Stomach smooth muscle (tissue), 2 donors: ENCODE results near the gene ZNF236.

Source experiments
- H3K27ac ChIP-seq: one replicate; pipeline ENCODE4 v1.7.0; 2013; ENCODE audit warnings: mild to moderate bottlenecking, low read length, inconsistent platforms
- H3K27me3 ChIP-seq, 2 donors: one replicate each; pipeline ENCODE4 v1.7.0; 2013; ENCODE audit warnings: low read length in 2 of 2; ENCODE audit not compliant: insufficient read depth in 2 of 2, control insufficient read depth in 1 of 2
- H3K36me3 ChIP-seq, 2 donors: one replicate each; pipeline ENCODE4 v1.7.0; 2013; ENCODE audit warnings: low read length in 2 of 2; ENCODE audit not compliant: control insufficient read depth in 2 of 2, insufficient read depth in 2 of 2
- H3K4me1 ChIP-seq: one replicate; pipeline ENCODE4 v1.7.0; 2013; ENCODE audit warnings: low read length; ENCODE audit not compliant: control insufficient read depth, insufficient read depth
- H3K4me3 ChIP-seq, 2 donors: one replicate each; pipeline ENCODE4 v1.7.0; 2013; ENCODE audit warnings: low read length in 2 of 2
- H3K9ac ChIP-seq, 2 donors: one replicate each; pipeline ENCODE4 v1.7.0; 2013; ENCODE audit warnings: low read length in 2 of 2, mild to moderate bottlenecking in 1 of 2
- H3K9me3 ChIP-seq, 2 donors: one replicate each; pipeline ENCODE4 v1.7.0; 2013; ENCODE audit warnings: low read length in 2 of 2; ENCODE audit not compliant: control insufficient read depth in 2 of 2
- donor health status: healthy.
- donor health status: Pancreatic carcinoma.

ZNF236 gene

DNA sequence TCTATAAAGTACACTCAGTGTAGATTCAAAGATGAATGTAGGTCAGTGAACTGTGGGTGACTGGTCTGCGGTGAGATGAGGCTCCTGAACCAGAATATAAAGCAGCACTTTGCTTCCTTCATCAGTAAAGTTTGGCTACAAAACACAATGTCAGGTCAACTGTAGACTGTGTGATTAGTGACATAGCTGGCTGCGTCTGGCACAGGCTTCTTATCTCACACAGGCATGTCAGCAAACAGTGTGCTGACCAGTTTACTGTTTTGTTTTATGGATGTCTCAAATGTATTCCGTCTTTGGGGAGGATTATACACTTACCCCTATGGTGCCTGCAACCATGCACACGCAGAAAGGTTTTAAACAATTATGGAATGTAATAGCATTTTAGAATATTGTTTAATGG, 87.1 kb downstream of the ZNF236 start:
- H3K4me1 ChIP-seq: no peaks in the 10 kb centered on the region
- H3K36me3 ChIP-seq: peaks cover 31 to 51% of the 10 kb centered on the region in 2 donors
- no peak overlapping the region for H3K4me3 ChIP-seq
- H3K9ac ChIP-seq: no peak overlapping the region
- H3K9me3 ChIP-seq: no peaks in the 10 kb centered on the region
- H3K27me3 ChIP-seq: no peaks in the 10 kb centered on the region
- no peak overlapping the region for H3K27ac ChIP-seq

DNA sequence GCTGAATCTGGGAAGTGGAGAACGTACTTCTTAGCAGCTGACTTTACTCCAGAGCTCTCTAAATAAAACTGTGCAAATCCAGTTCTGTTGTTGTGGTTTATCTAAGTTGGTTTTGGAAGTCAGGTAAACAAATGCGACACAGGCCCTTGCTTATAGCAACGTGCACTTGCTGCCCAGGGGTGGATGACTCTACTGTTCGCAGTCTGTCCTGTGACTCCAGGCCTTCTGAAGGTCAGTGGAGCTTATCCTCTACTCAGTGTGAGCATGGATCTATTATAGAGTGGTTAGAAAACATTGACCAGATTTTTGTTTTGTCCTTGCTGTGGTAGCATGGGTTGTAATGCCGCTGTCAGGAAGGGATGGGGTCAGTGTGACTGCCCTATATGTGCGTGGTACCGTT, 89.1 kb downstream of the ZNF236 start:
- Histone ChIP-seq H3K27ac (no peak overlapping the region), H3K4me3 (no peak overlapping the region), H3K4me1 (no peaks in the 10 kb centered on the region), H3K9me3 (no peaks in the 10 kb centered on the region), H3K27me3 (no peaks in the 10 kb centered on the region), H3K9ac (no peak overlapping the region), H3K36me3 (peaks cover 42 to 48% of the 10 kb centered on the region in 2 donors)

DNA sequence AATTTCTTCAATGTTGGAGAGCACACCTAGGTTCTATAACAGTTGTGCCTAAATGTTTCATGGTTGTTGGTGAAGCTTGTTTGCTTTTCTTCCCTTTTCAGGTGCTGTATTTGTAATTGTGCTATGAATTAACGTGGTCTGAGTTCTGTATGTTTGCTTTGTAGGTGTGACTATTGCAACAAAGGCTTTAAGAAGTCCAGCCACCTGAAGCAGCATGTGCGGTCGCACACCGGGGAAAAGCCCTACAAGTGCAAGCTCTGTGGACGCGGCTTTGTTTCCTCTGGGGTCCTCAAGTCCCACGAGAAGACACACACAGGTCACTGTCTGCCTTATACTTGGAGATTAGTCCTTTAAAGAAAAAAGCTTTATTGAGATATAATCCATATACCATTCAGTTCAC, 91.2 kb downstream of the ZNF236 start:
- Histone ChIP-seq H3K4me1 (no peaks in the 10 kb centered on the region), H3K36me3 (peaks cover 49 to 52% of the 10 kb centered on the region in 2 donors), H3K27ac (no peak overlapping the region)

DNA sequence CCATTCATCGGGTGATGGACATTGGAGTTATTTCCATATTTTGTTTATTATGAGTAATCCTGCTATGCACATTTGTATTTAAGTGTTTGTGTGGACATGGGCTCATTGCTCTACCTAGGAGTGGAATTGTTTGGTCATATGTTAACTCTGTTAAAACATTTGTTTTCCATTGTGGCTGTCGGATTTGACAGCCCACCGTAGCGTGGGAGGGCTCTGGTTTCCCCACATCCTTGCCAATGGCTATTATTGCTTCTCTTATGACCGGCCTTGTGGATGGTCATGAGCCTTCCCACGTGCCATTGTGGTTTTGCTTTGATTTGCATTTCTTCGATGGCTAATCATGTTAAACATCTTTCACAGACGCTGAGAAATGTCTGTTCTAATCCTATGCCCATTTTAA, 92.0 kb downstream of the ZNF236 start:
- Histone ChIP-seq H3K27me3 (no peaks in the 10 kb centered on the region), H3K27ac (no peak overlapping the region), H3K9me3 (no peaks in the 10 kb centered on the region), H3K4me3 (no peak overlapping the region), H3K4me1 (no peaks in the 10 kb centered on the region), H3K36me3 (peaks cover 48 to 51% of the 10 kb centered on the region in 2 donors), H3K9ac (no peak overlapping the region)

More for the DNA sequence above, 91.2 kb downstream of the ZNF236 start:
- Histone ChIP-seq H3K9ac (no peak overlapping the region), H3K9me3 (no peaks in the 10 kb centered on the region), H3K27me3 (no peaks in the 10 kb centered on the region), H3K4me3 (no peak overlapping the region)

DNA sequence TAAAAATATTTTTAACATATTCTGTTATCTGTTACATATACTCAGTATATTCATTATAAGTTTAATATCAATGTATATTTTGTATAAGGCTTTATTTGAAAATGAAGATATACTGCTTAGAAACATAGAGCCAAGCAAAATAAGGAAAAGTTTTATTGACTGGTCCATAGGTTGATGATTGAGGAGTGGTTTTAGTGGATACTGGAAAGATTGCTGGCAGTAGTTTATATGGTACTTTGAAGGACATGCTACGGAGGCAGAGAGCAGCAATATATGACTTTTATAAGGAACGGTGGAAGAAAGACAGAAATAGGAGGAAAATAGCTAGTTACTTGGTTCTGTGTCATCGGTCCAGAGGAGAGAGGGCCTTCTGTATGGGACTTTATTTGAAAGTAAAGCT, 92.4 kb downstream of the ZNF236 start:
- no peak overlapping the region for H3K27ac ChIP-seq
- H3K9ac ChIP-seq: no peak overlapping the region
- peaks cover 46 to 48% of the 10 kb centered on the region in 2 donors for H3K36me3 ChIP-seq

DNA sequence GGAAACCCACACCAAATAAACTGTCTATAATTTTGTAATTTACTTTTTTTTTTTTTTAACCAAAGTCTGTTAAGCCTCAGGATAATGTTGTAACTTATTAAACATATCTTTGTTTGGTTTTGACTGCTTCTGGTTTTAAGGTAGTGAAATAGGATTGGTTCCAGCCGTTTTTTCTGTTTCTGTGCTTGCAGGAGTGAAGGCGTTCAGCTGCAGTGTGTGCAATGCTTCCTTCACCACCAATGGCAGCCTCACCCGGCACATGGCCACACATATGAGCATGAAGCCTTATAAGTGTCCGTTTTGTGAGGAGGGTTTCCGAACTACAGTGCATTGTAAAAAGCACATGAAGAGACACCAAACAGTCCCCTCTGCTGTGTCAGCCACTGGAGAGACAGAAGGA, 93.1 kb downstream of the ZNF236 start:
- no peaks in the 10 kb centered on the region for H3K4me1 ChIP-seq
- H3K4me3 ChIP-seq: no peak overlapping the region
- no peaks in the 10 kb centered on the region for H3K9me3 ChIP-seq
- H3K9ac ChIP-seq: no peak overlapping the region
- H3K36me3 ChIP-seq: peaks cover 44 to 46% of the 10 kb centered on the region in 2 donors
- no peaks in the 10 kb centered on the region for H3K27me3 ChIP-seq
- no peak overlapping the region for H3K27ac ChIP-seq

More for the DNA sequence above, 92.4 kb downstream of the ZNF236 start:
- Histone ChIP-seq H3K9me3 (no peaks in the 10 kb centered on the region), H3K4me1 (no peaks in the 10 kb centered on the region), H3K4me3 (no peak overlapping the region), H3K27me3 (no peaks in the 10 kb centered on the region)

DNA sequence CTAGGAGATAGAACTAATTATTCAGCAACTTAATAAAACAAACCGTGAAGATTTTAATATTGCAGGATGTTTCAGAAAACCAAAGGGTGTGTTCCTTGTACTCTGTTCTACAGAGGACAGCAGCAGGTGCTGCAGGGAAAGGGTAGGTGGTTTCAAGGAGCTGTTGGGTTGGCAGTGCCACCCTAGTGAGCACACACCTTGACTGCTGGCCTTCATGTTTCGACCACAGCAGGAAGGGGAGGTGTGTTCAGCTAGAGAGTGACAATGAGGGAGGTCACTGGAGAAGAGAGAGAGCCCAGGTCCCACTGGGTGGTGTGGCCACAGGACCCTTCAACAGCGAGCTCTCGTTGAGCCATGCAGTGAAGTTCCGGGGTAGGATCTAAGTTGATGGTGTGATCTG, 98.6 kb downstream of the ZNF236 start:
- no peaks in the 10 kb centered on the region for H3K9me3 ChIP-seq

DNA sequence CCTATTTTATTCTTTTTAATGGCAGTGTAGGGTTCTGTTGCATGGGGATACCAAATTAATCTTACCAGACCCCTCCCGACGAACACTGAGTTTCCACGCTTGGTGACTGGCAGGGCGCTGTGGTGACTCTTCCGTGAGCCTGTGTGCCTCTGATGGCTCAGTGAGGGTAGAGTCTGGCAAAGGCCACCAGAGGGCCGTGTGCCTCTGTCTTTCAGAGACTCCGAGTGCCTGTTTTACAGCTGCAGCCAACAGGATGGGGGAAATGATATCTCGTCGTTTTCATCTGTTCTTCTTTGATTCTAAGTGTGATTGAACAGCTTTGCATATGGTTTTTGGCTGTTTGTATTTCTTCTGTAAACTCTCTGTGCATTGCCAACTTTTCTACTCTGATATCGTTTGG, 99.8 kb downstream of the ZNF236 start:
- Histone ChIP-seq H3K27ac (no peak overlapping the region), H3K36me3 (peaks cover 13 to 25% of the 10 kb centered on the region in 2 donors), H3K27me3 (no peaks in the 10 kb centered on the region), H3K9me3 (no peaks in the 10 kb centered on the region), H3K4me1 (peaks cover 13% of the 10 kb centered on the region), H3K9ac (no peak overlapping the region), H3K4me3 (no peak overlapping the region)

More for the DNA sequence above, 98.6 kb downstream of the ZNF236 start:
- Histone ChIP-seq H3K4me1 (peaks cover 13% of the 10 kb centered on the region), H3K36me3 (peaks cover 17 to 32% of the 10 kb centered on the region in 2 donors), H3K27me3 (no peaks in the 10 kb centered on the region), H3K9ac (no peak overlapping the region), H3K27ac (no peak overlapping the region), H3K4me3 (no peak overlapping the region)

DNA sequence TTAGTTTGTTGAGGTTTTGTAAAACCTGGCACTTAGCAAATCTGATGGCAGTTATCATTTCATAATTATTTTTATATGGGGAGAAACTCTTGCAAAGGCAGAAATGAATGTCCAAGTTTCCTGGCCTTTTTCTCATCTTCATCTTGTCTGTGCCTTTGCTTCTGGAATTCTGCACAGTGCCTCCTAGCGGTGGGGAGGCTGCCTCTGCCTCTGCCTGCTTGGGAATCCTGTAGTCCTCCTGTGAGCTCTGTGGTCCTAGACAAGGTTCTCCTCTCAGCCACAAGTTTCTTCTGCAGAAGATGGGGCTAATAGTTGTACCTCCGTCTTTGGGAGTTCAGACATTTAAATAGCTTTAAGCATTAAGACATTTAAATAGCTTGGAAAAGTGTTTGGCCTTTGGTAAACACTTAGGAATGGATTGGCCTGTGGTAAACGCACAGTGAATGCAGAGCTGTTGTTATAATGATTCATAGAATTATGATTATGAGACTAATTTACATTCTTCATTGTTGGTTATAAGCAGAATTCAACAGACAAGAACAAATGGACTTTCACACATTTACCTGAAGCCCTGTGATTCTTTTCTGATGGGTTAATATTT, 101.2 kb downstream of the ZNF236 start:
- H3K9me3 ChIP-seq: no peaks in the 10 kb centered on the region
- peaks cover 13 to 23% of the 10 kb centered on the region in 2 donors for H3K36me3 ChIP-seq
- H3K9ac ChIP-seq: no peak overlapping the region
- no peaks in the 10 kb centered on the region for H3K27me3 ChIP-seq
- no peak overlapping the region for H3K27ac ChIP-seq
- H3K4me3 ChIP-seq: no peak overlapping the region
- H3K4me1 ChIP-seq: peaks cover 13% of the 10 kb centered on the region

DNA sequence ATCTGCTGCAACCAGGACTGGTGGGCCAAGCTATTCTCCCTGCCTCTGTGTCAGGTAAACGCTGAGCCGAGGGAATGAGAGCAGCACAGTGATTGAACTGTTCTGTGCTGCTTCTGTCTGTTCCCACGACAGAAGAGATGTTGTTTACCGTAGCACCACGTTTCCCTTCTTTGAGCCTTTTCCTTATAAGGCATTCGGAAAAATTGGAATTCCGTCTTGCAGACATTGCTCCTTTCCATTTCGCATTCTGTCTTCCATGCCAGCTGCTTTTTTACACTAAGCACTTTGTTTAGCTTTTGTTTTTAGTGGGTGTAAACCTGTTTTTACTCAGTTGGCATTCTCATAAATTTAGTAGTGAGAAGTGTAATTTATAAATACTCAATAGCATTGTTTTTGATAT, 103.1 kb downstream of the ZNF236 start:
- Histone ChIP-seq H3K9me3 (no peaks in the 10 kb centered on the region), H3K27me3 (no peaks in the 10 kb centered on the region), H3K9ac (peak overlapping the region; percentile 39 to 66), H3K4me3 (peak overlapping the region; percentile 40 to 61), H3K4me1 (peaks cover 13% of the 10 kb centered on the region), H3K27ac (peak overlapping the region; percentile 68), H3K36me3 (peaks cover 17 to 22% of the 10 kb centered on the region in 2 donors)

DNA sequence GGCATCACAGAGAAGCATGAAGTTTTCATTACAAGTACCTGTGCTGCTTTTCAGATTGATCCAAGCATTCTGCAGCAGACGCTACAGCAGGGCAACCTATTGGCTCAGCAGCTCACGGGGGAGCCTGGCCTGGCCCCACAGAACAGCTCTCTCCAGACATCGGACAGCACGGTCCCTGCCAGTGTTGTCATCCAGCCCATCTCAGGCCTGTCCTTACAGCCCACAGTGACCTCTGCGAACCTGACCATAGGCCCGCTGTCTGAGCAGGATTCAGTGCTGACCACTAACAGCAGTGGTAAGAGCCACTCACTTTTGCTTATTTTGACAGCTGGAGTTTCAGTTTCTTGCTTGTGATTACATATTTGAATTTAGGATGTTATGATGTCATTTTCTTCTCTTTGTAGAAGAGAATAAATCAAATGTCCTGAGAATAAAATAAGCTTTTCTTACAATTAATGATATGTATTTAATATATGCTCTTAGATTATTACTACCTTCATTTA, 104.9 kb downstream of the ZNF236 start:
- peaks cover 17 to 20% of the 10 kb centered on the region in 2 donors for H3K36me3 ChIP-seq
- H3K27ac ChIP-seq: no peak overlapping the region
- H3K27me3 ChIP-seq: no peaks in the 10 kb centered on the region
- H3K9me3 ChIP-seq: no peaks in the 10 kb centered on the region
- peaks cover 9% of the 10 kb centered on the region for H3K4me1 ChIP-seq
- H3K9ac ChIP-seq: no peak overlapping the region
- no peak overlapping the region for H3K4me3 ChIP-seq
